Mesendoderm (in vitro differentiated cells): ENCODE results near the gene RNF135. TPM values are rescaled to one million over a fixed set of nuclear protein-coding genes. Genes with fewer than 3 reads are reported as not detected.
"Not testable (repeated sequence)": the region's sequence is repeated elsewhere in the genome, so short reads cannot be mapped to it uniquely, and the experiment has no call there.

Experiments
- DNase-seq: peaks from one replicate; pipeline ENCODE4 v3.0.0; 2013
- H2AK5ac ChIP-seq: 2 replicates; pipeline ENCODE4 v1.6.1; 2013; ENCODE audit warnings: low read length, inconsistent platforms
- H2BK120ac ChIP-seq: 2 replicates; pipeline ENCODE4 v1.6.1; 2013; ENCODE audit warnings: low read depth, mild to moderate bottlenecking, low read length, moderate library complexity, mixed read lengths
- H2BK15ac ChIP-seq: replicated peaks from 2 replicates; pipeline ENCODE4 v1.6.1; 2013; ENCODE audit warnings: low read depth, mild to moderate bottlenecking, moderate library complexity
- H2BK5ac ChIP-seq: 2 replicates; pipeline ENCODE4 v1.6.1; 2013; ENCODE audit warnings: low read length, inconsistent platforms
- H3K18ac ChIP-seq: 2 replicates; pipeline ENCODE4 v1.6.1; 2013; ENCODE audit warnings: mild to moderate bottlenecking, low read length, mixed read lengths
- H3K23ac ChIP-seq: one replicate; pipeline ENCODE4 v1.6.1; 2013; ENCODE audit warnings: low read length
- H3K27ac ChIP-seq: 2 replicates; pipeline ENCODE4 v1.5.1; 2013; ENCODE audit warnings: low read depth, mild to moderate bottlenecking, inconsistent platforms, low read length, moderate library complexity
- H3K27me3 ChIP-seq: 2 replicates; pipeline ENCODE4 v1.6.1; 2013; ENCODE audit warnings: low read length, control low read depth, mild to moderate bottlenecking, inconsistent platforms; ENCODE audit not compliant: insufficient read depth, poor library complexity
- H3K36me3 ChIP-seq: 2 replicates; pipeline ENCODE4 v1.6.1; 2013; ENCODE audit warnings: low read length, inconsistent platforms; ENCODE audit not compliant: control insufficient read depth, insufficient read depth
- H3K4ac ChIP-seq: one replicate; pipeline ENCODE4 v1.6.1; 2013; ENCODE audit warnings: low read depth, mild to moderate bottlenecking, low read length, moderate library complexity
- H3K4me1 ChIP-seq: 2 replicates; pipeline ENCODE4 v1.6.1; 2013; ENCODE audit warnings: low read depth, low read length, inconsistent platforms; ENCODE audit not compliant: control insufficient read depth
- H3K4me2 ChIP-seq: 2 replicates; pipeline ENCODE4 v1.6.1; 2013; ENCODE audit warnings: low read length
- H3K4me3 ChIP-seq: 2 replicates; pipeline ENCODE4 v1.5.1; 2013; ENCODE audit warnings: mild to moderate bottlenecking, low read length
- H3K56ac ChIP-seq: one replicate; pipeline ENCODE4 v1.6.1; 2013; ENCODE audit warnings: low read length
- H3K79me1 ChIP-seq: 2 replicates; pipeline ENCODE4 v1.6.1; 2013; ENCODE audit warnings: low read length, inconsistent platforms
- H3K79me2 ChIP-seq: 2 replicates; pipeline ENCODE4 v1.6.1; 2013; ENCODE audit warnings: mild to moderate bottlenecking, low read length; ENCODE audit not compliant: control insufficient read depth, insufficient read depth
- H3K9ac ChIP-seq: 2 replicates; pipeline ENCODE4 v1.6.1; 2013; ENCODE audit warnings: low read length, inconsistent platforms
- H4K5ac ChIP-seq: one replicate; pipeline ENCODE4 v1.6.1; 2013; ENCODE audit warnings: low read length
- H4K8ac ChIP-seq: one replicate; pipeline ENCODE4 v1.6.1; 2013; ENCODE audit warnings: low read depth, mild to moderate bottlenecking, control low read depth, low read length, moderate library complexity
- WGBS: extraction: QIAGEN DNeasy Blood & Tissue Kit; methylation state at CpG from one replicate; pipeline ENCODE4 v1.1.7; 2013; ENCODE audit warnings: low lambda C conversion rate, missing lambda C conversion rate; ENCODE audit not compliant: insufficient coverage; ENCODE audit errors: extremely low coverage; 5-methylcytosine and 5-hydroxymethylcytosine counted together
- small RNA-seq: library from polyadenylated mRNA; stranded (forward); fragments of <200 nt; extraction: miRNeasy Mini kit (QIAGEN cat#:217004); gene quantifications from one replicate; pipeline ENCODE3, GENCODE V24; 2013; ENCODE audit not compliant: insufficient read depth

RNF135 gene

GRCh38 chr17:31046856-31047425 lies 76.1 kb downstream of the RNF135 start:
- H3K56ac ChIP-seq, H2BK5ac ChIP-seq, H3K4me1 ChIP-seq, H4K5ac ChIP-seq, H2AK5ac ChIP-seq, H3K27ac ChIP-seq, H3K79me2 ChIP-seq, H3K4me3 ChIP-seq, H3K79me1 ChIP-seq, H3K18ac ChIP-seq, H2BK15ac ChIP-seq, H3K9ac ChIP-seq, DNase-seq, H4K8ac ChIP-seq, H2BK120ac ChIP-seq, H3K23ac ChIP-seq, H3K36me3 ChIP-seq, H3K4me2 ChIP-seq, H3K4ac ChIP-seq, H3K27me3 ChIP-seq: not testable (repeated sequence)
- 94% methylated on average over 3 of the region's 7 CpGs for WGBS

GRCh38 chr17:31048142-31048541 lies 77.3 kb downstream of the RNF135 start:
- Histone ChIP-seq H3K79me2 (no peaks in the 10 kb centered on the region), H3K4me2 (no peak overlapping the region), H4K5ac (no peak overlapping the region), H2BK15ac (no peak overlapping the region), H4K8ac (no peak overlapping the region), H3K27me3 (no peaks in the 10 kb centered on the region), H3K4ac (no peak overlapping the region), H2BK5ac (no peak overlapping the region), H3K27ac (no peak overlapping the region), H3K56ac (no peak overlapping the region), H3K18ac (no peak overlapping the region), H3K23ac (no peak overlapping the region), H3K79me1 (no peaks in the 10 kb centered on the region), H3K4me1 (no peaks in the 10 kb centered on the region), H3K9ac (no peak overlapping the region), H2BK120ac (no peak overlapping the region), H2AK5ac (no peak overlapping the region), H3K36me3 (no peaks in the 10 kb centered on the region), H3K4me3 (no peak overlapping the region)
- no peak for DNase-seq

GRCh38 chr17:31048780-31049179 lies 77.9 kb downstream of the RNF135 start:
- no peak overlapping the region for H2BK5ac ChIP-seq

More at GRCh38 chr17:31048780-31049179, 77.9 kb downstream of the RNF135 start:
- Histone ChIP-seq H2BK15ac (no peak overlapping the region), H3K27me3 (no peaks in the 10 kb centered on the region), H2AK5ac (no peak overlapping the region), H4K5ac (no peak overlapping the region), H3K4me2 (no peak overlapping the region), H2BK120ac (no peak overlapping the region), H3K36me3 (no peaks in the 10 kb centered on the region), H3K4me3 (no peak overlapping the region), H3K23ac (no peak overlapping the region), H3K56ac (no peak overlapping the region), H3K27ac (no peak overlapping the region), H4K8ac (no peak overlapping the region), H3K9ac (no peak overlapping the region), H3K79me2 (no peaks in the 10 kb centered on the region), H3K18ac (no peak overlapping the region), H3K4me1 (no peaks in the 10 kb centered on the region), H3K4ac (no peak overlapping the region), H3K79me1 (no peaks in the 10 kb centered on the region)
- DNase-seq = no peak

Small RNA genes lying within 50 kb of the gene (small RNA-seq; reads per million reads assigned to genes)
- gene AC138207.3 = not detected
- gene RN7SL138P = not detected
